Measurements from ENCODE around the gene LZTS3.

The LZTS3 gene

DNA sequence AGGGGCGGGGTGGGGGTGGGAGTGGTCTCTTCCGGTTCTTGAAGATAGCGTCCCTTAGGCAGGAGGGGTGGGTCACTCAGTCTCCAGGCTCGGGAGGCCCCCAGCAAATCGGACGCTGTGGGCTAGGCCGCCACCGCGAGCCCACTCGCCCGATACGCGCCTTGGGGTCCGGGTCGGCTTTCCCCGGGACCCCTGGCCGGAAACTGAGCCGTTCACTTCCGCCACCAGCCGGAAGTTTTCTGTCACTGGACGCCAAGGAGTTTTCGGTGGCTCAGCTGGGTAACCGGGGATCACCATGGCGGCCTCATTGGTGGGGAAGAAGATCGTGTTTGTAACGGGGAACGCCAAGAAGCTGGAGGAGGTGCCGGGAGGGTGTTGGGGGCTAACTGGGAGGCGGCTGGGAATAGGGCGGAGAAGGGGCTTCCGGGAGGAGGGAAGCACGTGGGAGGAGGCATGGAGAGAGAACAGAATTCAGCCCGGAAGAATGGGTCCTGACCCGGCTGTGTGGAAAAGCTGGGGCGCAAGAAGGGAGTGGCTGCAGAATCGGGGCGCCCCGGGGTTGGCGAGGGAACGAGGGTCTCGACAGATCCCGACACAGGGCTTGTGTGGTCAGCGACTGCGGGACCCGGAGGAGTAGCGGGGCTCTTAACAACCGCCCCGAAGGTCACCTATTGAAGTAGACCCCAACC lies 36.1 kb upstream of the LZTS3 start, which contains the start of gene ITPA:
Gene ITPA, plus strand, starts transcription at position 242 of the 689 bp plus-strand sequence. Its CDS starts 54 bp downstream, at position 296.
- Histone ChIP-seq H3K27ac (replicated peaks) (peak within 1 kb of the TSS; percentile 94), H3K4me3 (replicated peaks; ENCODE audit: insufficient read depth, low read length) (peak within 1 kb of the TSS; percentile 76), H3K27me3 (ENCODE audit: insufficient read depth, poor library complexity, severe bottlenecking) (no peaks in the 10 kb centered on the region)
- TF ChIP-seq, protein P1, sequence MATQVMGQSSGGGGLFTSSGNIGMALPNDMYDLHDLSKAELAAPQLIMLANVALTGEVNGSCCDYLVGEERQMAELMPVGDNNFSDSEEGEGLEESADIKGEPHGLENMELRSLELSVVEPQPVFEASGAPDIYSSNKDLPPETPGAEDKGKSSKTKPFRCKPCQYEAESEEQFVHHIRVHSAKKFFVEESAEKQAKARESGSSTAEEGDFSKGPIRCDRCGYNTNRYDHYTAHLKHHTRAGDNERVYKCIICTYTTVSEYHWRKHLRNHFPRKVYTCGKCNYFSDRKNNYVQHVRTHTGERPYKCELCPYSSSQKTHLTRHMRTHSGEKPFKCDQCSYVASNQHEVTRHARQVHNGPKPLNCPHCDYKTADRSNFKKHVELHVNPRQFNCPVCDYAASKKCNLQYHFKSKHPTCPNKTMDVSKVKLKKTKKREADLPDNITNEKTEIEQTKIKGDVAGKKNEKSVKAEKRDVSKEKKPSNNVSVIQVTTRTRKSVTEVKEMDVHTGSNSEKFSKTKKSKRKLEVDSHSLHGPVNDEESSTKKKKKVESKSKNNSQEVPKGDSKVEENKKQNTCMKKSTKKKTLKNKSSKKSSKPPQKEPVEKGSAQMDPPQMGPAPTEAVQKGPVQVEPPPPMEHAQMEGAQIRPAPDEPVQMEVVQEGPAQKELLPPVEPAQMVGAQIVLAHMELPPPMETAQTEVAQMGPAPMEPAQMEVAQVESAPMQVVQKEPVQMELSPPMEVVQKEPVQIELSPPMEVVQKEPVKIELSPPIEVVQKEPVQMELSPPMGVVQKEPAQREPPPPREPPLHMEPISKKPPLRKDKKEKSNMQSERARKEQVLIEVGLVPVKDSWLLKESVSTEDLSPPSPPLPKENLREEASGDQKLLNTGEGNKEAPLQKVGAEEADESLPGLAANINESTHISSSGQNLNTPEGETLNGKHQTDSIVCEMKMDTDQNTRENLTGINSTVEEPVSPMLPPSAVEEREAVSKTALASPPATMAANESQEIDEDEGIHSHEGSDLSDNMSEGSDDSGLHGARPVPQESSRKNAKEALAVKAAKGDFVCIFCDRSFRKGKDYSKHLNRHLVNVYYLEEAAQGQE (IDR thresholded peaks at IDR 0.05; ENCODE audit: insufficient replicate concordance, low read depth): peak; percentile 36
- TF ChIP-seq GABPA (IDR thresholded peaks at IDR 0.05; ENCODE audit: low read depth): peak; percentile 88
- peak; percentile 59; the same call in 1 of the 2 replicates for TF ChIP-seq POLR2AphosphoS5 (IDR thresholded peaks at IDR 0.05; ENCODE audit: low read depth)
- TF ChIP-seq, protein P2, sequence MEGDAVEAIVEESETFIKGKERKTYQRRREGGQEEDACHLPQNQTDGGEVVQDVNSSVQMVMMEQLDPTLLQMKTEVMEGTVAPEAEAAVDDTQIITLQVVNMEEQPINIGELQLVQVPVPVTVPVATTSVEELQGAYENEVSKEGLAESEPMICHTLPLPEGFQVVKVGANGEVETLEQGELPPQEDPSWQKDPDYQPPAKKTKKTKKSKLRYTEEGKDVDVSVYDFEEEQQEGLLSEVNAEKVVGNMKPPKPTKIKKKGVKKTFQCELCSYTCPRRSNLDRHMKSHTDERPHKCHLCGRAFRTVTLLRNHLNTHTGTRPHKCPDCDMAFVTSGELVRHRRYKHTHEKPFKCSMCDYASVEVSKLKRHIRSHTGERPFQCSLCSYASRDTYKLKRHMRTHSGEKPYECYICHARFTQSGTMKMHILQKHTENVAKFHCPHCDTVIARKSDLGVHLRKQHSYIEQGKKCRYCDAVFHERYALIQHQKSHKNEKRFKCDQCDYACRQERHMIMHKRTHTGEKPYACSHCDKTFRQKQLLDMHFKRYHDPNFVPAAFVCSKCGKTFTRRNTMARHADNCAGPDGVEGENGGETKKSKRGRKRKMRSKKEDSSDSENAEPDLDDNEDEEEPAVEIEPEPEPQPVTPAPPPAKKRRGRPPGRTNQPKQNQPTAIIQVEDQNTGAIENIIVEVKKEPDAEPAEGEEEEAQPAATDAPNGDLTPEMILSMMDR (IDR thresholded peaks at IDR 0.05; ENCODE audit: insufficient read depth, low read length): no peak
- TF ChIP-seq SPI1 (IDR thresholded peaks at IDR 0.05; ENCODE audit: borderline replicate concordance, low read depth): no peak
- peak; percentile 68 to 71 for DNase-seq (ENCODE audit: low read depth in 1 of 2, low spot score in 1 of 2)

DNA sequence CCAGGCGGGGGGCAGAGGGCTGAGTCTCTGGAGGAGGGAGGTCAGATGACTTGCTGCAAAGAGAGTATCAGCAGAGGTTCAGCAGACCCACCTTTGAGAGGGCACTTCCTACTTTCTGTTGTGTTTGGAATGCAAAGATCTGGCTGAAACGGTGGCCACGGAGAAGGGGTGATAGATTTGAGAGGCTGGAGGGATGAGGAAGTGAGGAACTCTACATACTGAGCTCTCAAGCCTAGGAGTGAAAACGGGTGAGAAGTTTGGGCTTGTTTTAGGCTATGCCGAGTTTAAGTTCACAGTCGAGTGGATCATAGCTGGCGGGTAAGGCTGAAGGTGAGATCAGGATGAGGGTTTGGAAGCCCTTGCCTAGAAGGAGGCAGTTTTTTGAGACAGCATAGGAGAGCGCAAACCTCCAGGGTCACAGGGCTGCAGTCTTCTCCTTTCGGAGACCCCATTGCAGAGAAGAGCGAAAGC lies 35.5 kb upstream of the LZTS3 start:
- peak overlapping the region; percentile 94 for H3K27ac ChIP-seq (replicated peaks)
- TF ChIP-seq POLR2AphosphoS5 (IDR thresholded peaks at IDR 0.05; ENCODE audit: low read depth) (no peak), SPI1 (IDR thresholded peaks at IDR 0.05; ENCODE audit: borderline replicate concordance, low read depth) (peak; percentile 84)
- H3K27me3 ChIP-seq (ENCODE audit: insufficient read depth, poor library complexity, severe bottlenecking): no peaks in the 10 kb centered on the region
- peak overlapping the region; percentile 76 for H3K4me3 ChIP-seq (replicated peaks; ENCODE audit: insufficient read depth, low read length)
- DNase-seq (ENCODE audit: low read depth in 1 of 2, low spot score in 1 of 2): peak; percentile 28 to 50

DNA sequence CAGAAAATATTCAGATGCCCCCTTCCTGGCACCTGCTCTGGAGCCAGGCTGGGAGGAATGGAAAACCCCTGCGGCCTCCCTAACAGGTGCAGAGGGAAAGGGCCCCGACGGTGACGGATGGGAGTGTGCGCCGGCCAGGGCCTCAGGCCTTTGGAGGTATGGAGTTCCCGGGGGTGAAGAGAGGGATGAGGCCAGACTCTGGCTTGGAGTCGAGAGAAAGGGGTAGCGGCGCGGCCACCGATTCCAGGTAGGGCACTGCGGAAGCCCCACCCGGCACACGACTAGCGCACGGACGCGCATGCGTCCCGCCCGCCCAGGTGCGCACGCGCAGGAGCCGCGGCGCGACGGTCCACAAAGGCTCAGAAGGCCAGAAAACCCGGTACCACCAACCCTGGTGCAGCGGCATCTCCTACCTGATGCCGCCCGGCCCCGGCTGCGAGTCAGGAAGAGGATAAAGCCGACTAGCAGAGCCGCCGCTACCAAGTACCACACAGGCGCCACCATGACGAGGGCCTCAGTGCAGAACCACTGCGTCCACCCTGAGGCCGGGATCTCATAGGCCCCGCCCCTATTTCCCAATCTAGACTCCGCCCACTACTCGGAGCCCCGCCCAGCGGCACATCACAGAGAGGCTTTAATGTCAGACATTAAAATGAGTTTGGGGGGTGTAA lies 30.9 kb upstream of the LZTS3 start, which contains the start of gene DDRGK1:
Gene DDRGK1, minus strand, starts transcription at position 559 of the 671 bp plus-strand sequence. Its CDS starts 55 bp downstream, at position 504.
- Histone ChIP-seq H3K27me3 (ENCODE audit: insufficient read depth, poor library complexity, severe bottlenecking) (no peaks in the 10 kb centered on the region), H3K4me3 (replicated peaks; ENCODE audit: insufficient read depth, low read length) (peak within 1 kb of the TSS; percentile 96), H3K27ac (replicated peaks) (peak within 1 kb of the TSS; percentile 85)
- peak; percentile 85 for TF ChIP-seq POLR2AphosphoS5 (IDR thresholded peaks at IDR 0.05; ENCODE audit: low read depth)
- TF ChIP-seq, protein P2 (IDR thresholded peaks at IDR 0.05; ENCODE audit: insufficient read depth, low read length): no peak
- no peak for TF ChIP-seq GABPA (IDR thresholded peaks at IDR 0.05; ENCODE audit: low read depth)
- no peak for TF ChIP-seq SPI1 (IDR thresholded peaks at IDR 0.05; ENCODE audit: borderline replicate concordance, low read depth)
- TF ChIP-seq, protein P1 (IDR thresholded peaks at IDR 0.05; ENCODE audit: insufficient replicate concordance, low read depth): no peak
- peak; percentile 82 to 90 for DNase-seq (ENCODE audit: low read depth in 1 of 2, low spot score in 1 of 2)
